HG03565 (cell line): Measurements from ENCODE around the gene PADI3.

Experiments used
- ATAC-seq: cut with Tn5 transposase; IDR thresholded peaks from one replicate; pipeline ENCODE4 v1.9.1; 2021; ENCODE audit warnings: mild to moderate bottlenecking, moderate library complexity; ENCODE audit not compliant: unreplicated experiment

Gene PADI3

GRCh38 chr1:17214876-17215544 lies 33.9 kb upstream of the PADI3 start:
- ATAC-seq, result no peak

GRCh38 chr1:17215545-17215890 lies 33.4 kb upstream of the PADI3 start:
- no peak for ATAC-seq

GRCh38 chr1:17216078-17216477 lies 32.8 kb upstream of the PADI3 start:
- ATAC-seq, result no peak

- no peak for ATAC-seq
These were observed 31.3 kb upstream of the PADI3 start for GRCh38 chr1:17217607-17218006.

- no peak for ATAC-seq
These were observed 30.0 kb upstream of the PADI3 start for GRCh38 chr1:17218939-17219338.

GRCh38 chr1:17220287-17220686 lies 28.6 kb upstream of the PADI3 start:
- ATAC-seq, result no peak

GRCh38 chr1:17222557-17222956 lies 26.3 kb upstream of the PADI3 start:
- no peak for ATAC-seq

GRCh38 chr1:17224434-17224833 lies 24.5 kb upstream of the PADI3 start:
- ATAC-seq, result no peak

- ATAC-seq, result no peak
These were observed 23.8 kb upstream of the PADI3 start for GRCh38 chr1:17225140-17225539.

GRCh38 chr1:17227358-17227915 lies 21.5 kb upstream of the PADI3 start:
- no peak for ATAC-seq

GRCh38 chr1:17228619-17229018 lies 20.3 kb upstream of the PADI3 start:
- no peak for ATAC-seq

GRCh38 chr1:17229379-17229778 lies 19.5 kb upstream of the PADI3 start:
- no peak for ATAC-seq

GRCh38 chr1:17230106-17230505 lies 18.8 kb upstream of the PADI3 start:
- ATAC-seq, result no peak

GRCh38 chr1:17230671-17231310 lies 18.1 kb upstream of the PADI3 start:
- no peak for ATAC-seq

- no peak for ATAC-seq
These were observed 15.9 kb upstream of the PADI3 start for GRCh38 chr1:17232759-17233661.

- ATAC-seq, result no peak
These were observed 15.1 kb upstream of the PADI3 start for GRCh38 chr1:17233675-17234320.

GRCh38 chr1:17234405-17234804 lies 14.5 kb upstream of the PADI3 start:
- ATAC-seq, result no peak

- ATAC-seq, result no peak
These were observed 13.6 kb upstream of the PADI3 start for GRCh38 chr1:17235135-17235885.

- ATAC-seq, result no peak
These were observed 11.9 kb upstream of the PADI3 start for GRCh38 chr1:17236779-17237560.

GRCh38 chr1:17237561-17237903 lies 11.4 kb upstream of the PADI3 start:
- no peak for ATAC-seq
